Thyroid gland (tissue), 4 donors: Measurements from ENCODE around the gene SMIM9. TPM values are rescaled to one million over a fixed set of nuclear protein-coding genes. Genes with fewer than 3 reads are reported as not detected.
"Not testable (repeated sequence)": the region's sequence is repeated elsewhere in the genome, so short reads cannot be mapped to it uniquely, and the experiment has no call there.

Experiments
- DNase-seq, 2 donors: peaks; one replicate each; pipeline ENCODE4 v3.0.0-alpha.2; 2019
- H3K27ac ChIP-seq, 3 donors: fragments of 200-600 bp; sonication (generic); 1 replicate in 2 of 3; 2 replicates in 1 of 3; pipeline ENCODE4 v1.5.1; 2016 to 2019; ENCODE audit warnings: mild to moderate bottlenecking in 1 of 3, moderate library complexity in 1 of 3
- H3K27me3 ChIP-seq: fragments of 200-600 bp; sonication (generic); one replicate; pipeline ENCODE4 v1.5.1; 2019
- H3K36me3 ChIP-seq, 2 donors: fragments of 200-600 bp; sonication (generic); one replicate each; pipeline ENCODE4 v1.5.1; 2016 to 2019
- H3K4me1 ChIP-seq, 2 donors: fragments of 200-600 bp; sonication (generic); one replicate each; pipeline ENCODE4 v1.5.1; 2017 to 2019
- H3K4me3 ChIP-seq, 3 donors: fragments of 200-600 bp; sonication (generic); replicated peaks in 1 of 3; 1 replicate in 2 of 3; 2 replicates in 1 of 3; pipeline ENCODE4 v1.5.1; 2016; ENCODE audit warnings: mild to moderate bottlenecking in 1 of 3
- H3K9me3 ChIP-seq: fragments of 200-600 bp; sonication (generic); one replicate; pipeline ENCODE4 v1.5.1; 2017
- CTCF ChIP-seq, 6 experiments: fragments of 200-600 bp in 3 of 6; fragments of 450-650 bp in 3 of 6; sonication (generic) in 3 of 6; IDR thresholded peaks; one replicate each; pipeline ENCODE4 v1.5.1; 2016 to 2019; ENCODE audit warnings: antibody characterized with exemption in 6 of 6, mild to moderate bottlenecking in 2 of 6, inconsistent platforms in 1 of 6, moderate library complexity in 1 of 6
- POLR2A ChIP-seq, 2 donors: fragments of 450-650 bp; IDR thresholded peaks; one replicate each; pipeline ENCODE4 v1.6.1; 2017; ENCODE audit warnings: antibody characterized with exemption in 2 of 2, mild to moderate bottlenecking in 2 of 2, moderate library complexity in 1 of 2
- WGBS, 2 donors: methylation state at CpG; one replicate each; pipeline ENCODE4 v1.1.5; 2017; 5-methylcytosine and 5-hydroxymethylcytosine counted together
- intact Hi-C: fragments of 100-400 bp; cut with DNase I; formaldehyde crosslinking; loops from one replicate; pipeline ENCODE4 v1.15.1; 2023
- total RNA-seq, 4 donors: library from RNA; depleted of rRNA; stranded (reverse); fragments of >200 nt; gene quantifications; one replicate each; pipeline ENCODE4 v1.2.3, GENCODE V29; 2016

Gene SMIM9
- not detected for total RNA-seq

DNA sequence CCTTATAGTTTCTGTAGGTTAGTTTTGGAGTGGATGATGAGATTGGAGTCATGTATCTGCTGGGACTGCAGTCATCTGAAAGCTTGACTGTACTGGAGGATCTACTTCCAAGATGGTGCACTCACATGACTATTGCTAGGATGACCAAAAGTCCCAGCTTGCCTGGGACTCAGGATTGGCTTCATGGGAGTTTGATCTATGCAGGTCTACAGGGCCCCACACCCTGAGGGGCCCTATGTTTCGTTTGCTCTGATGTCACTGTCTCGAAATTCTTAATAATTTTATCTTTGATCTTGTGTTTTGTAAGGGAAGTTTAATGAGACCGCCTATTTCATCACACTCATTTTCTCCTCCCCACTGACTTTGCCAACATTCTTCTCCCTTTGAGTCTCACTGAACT is at the start of gene SMIM9:
TSS of gene SMIM9 (minus strand) at position 101 of the 400 bp plus-strand sequence. CDS start 3,806 bp downstream, outside the sequence.
- DNase-seq = no peak
- Histone ChIP-seq H3K36me3 (no peaks in the 10 kb centered on the region), H3K4me3 (no peak within 1 kb of the TSS), H3K27me3 (no peaks in the 10 kb centered on the region), H3K4me1 (no peaks in the 10 kb centered on the region), H3K9me3 (no peaks in the 10 kb centered on the region), H3K27ac (no peak within 1 kb of the TSS)
- WGBS, 2 donors = 96 to 100% methylated on average over 3 of the region's 3 CpGs
- intact Hi-C loops = no loop called here
- TF ChIP-seq CTCF (IDR thresholded peaks at IDR 0.05) (no peak), POLR2A (IDR thresholded peaks at IDR 0.05) (no peak)

DNA sequence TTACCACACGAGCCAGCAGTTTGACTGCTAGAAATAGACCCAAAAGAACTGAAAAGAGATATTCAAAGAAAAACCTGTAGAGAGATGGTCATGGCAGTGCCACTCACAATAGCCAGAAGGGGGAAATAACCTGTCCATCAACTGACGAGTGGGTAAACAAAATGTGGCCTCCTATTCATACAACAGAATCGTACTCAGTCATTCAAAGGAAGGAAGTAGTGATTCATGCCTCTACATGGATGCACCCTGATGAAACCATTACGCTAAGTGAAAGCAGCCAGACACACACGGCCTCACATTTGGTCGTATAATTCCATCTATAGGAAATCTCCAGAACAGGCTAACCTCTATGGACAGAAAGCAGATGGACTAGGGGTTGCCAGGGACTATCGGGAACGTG is 49.6 kb upstream of the SMIM9 start:
- H3K36me3 ChIP-seq, H3K27ac ChIP-seq, DNase-seq, intact Hi-C loops, H3K27me3 ChIP-seq, H3K4me3 ChIP-seq, H3K9me3 ChIP-seq, H3K4me1 ChIP-seq: not testable (repeated sequence)
- no CpG with 5 or more reads among the region's 8 CpGs for WGBS, 2 donors

- Histone ChIP-seq H3K4me1 (no peaks in the 10 kb centered on the region), H3K9me3 (no peaks in the 10 kb centered on the region), H3K36me3 (no peaks in the 10 kb centered on the region), H3K27ac (no peak overlapping the region), H3K4me3 (no peak overlapping the region), H3K27me3 (no peaks in the 10 kb centered on the region)
- intact Hi-C loops = no loop called here
- 84 to 86% methylated on average over 2 of the region's 2 CpGs for WGBS, 2 donors
- DNase-seq = no peak
- TF ChIP-seq POLR2A (IDR thresholded peaks at IDR 0.05) = no peak
- no peak for TF ChIP-seq CTCF (IDR thresholded peaks at IDR 0.05)
Measured at GRCh38 chrX:154873329-154873728, 38.9 kb upstream of the SMIM9 start.

DNA sequence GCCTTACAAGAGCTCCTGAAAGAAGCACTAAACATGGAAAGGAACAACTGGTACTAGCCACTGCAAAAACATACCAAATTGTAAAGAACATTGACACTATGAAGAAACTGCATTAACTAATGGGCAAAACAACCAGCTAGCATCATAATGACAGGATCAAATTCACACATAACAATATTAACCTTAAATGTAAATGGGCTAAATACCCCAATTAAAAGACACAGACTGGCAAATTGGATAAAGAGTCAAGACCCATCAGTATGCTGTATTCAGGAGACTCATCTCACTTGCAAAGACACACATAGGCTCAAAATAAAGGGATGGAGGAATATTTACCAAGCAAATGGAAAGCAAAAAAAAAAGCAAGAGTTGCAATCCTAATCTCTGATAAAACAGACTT is 34.1 kb upstream of the SMIM9 start:
- intact Hi-C loops, DNase-seq, H3K27me3 ChIP-seq, H3K36me3 ChIP-seq, H3K4me1 ChIP-seq, H3K9me3 ChIP-seq, H3K27ac ChIP-seq, H3K4me3 ChIP-seq: not testable (repeated sequence)

GRCh38 chrX:154855256-154855655 is 20.8 kb upstream of the SMIM9 start:
- no peak for DNase-seq
- intact Hi-C loops = no loop called here
- H3K36me3 ChIP-seq = no peaks in the 10 kb centered on the region

DNA sequence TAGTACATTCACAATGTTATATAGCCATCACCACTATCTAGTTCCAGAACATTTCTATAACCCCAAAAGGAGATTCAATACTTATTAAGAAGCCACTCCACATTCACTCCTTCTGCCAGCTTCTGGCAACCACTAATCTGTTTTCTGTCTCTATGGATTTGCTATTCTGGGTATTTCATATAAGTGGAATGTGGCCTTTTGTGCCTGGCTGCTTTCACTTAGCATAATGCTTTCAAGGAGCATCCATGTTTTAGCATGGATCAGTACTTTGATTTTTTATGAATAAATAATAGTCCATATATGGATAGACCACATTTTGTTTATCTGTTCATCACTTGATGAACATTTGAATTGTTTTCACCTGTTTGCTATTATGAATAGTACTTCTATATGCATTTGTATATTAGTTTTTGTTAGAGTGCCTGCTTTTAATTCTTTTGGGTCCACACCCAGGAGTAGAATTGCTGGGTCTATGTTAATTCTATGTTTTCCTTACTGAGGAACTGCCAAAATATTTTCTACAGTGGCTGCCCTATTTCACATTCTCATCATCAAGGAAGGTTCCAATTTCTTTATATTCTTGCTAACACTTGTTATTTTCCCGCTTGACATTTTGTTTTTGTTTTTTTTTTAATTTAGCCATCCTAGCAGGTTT is 16.6 kb upstream of the SMIM9 start:
- no peaks in the 10 kb centered on the region for H3K27me3 ChIP-seq
- H3K4me1 ChIP-seq = no peaks in the 10 kb centered on the region
- H3K9me3 ChIP-seq = no peaks in the 10 kb centered on the region
- DNase-seq = no peak
- no peak for TF ChIP-seq CTCF (IDR thresholded peaks at IDR 0.05)
- TF ChIP-seq POLR2A (IDR thresholded peaks at IDR 0.05) = no peak
- no peaks in the 10 kb centered on the region for H3K36me3 ChIP-seq
- intact Hi-C loops = no loop called here
- WGBS, 2 donors = 95 to 100% methylated on average over 1 of the region's 1 CpG
- H3K4me3 ChIP-seq = no peak overlapping the region
- H3K27ac ChIP-seq = no peak overlapping the region

More at GRCh38 chrX:154855256-154855655, 20.8 kb upstream of the SMIM9 start:
- Histone ChIP-seq H3K27ac (no peak overlapping the region), H3K4me3 (no peak overlapping the region), H3K27me3 (no peaks in the 10 kb centered on the region), H3K9me3 (no peaks in the 10 kb centered on the region), H3K4me1 (no peaks in the 10 kb centered on the region)
- TF ChIP-seq CTCF (IDR thresholded peaks at IDR 0.05) = no peak
- TF ChIP-seq POLR2A (IDR thresholded peaks at IDR 0.05) = no peak
